ENCODE measurements around the gene NRARP. TPM values are rescaled to one million over a fixed set of nuclear protein-coding genes. Genes with fewer than 3 reads are reported as not detected.

Gene NRARP
- total RNA-seq, 1 experiment from 2014 or later, result 23.8 TPM

- Histone ChIP-seq H2BK120ac (ENCODE audit: low read depth, low read length, poor library complexity, severe bottlenecking) (no peak overlapping the region), H3K9me3 (ENCODE audit: control insufficient read depth, low read depth, low read length) (no peaks in the 10 kb centered on the region), H3K56ac (ENCODE audit: insufficient read length, low read depth, low read length) (no peak overlapping the region), H3K14ac (ENCODE audit: insufficient read depth, low read length) (0 out of 2 replicates have a peak overlapping the region, but pooled peaks have one; percentile 13), H3K27ac (ENCODE audit: insufficient read length, low read depth, low read length) (no peak overlapping the region), H4K20me1 (ENCODE audit: control insufficient read depth, insufficient read depth, insufficient read length) (no peaks in the 10 kb centered on the region), H4K5ac (ENCODE audit: insufficient read length, low read depth, low read length) (no peak overlapping the region), H3K27me3 (ENCODE audit: insufficient read depth, low read length) (peaks cover 5% of the 10 kb centered on the region; the same call in 1 of the 2 replicates), H2BK20ac (ENCODE audit: low read depth, low read length, poor library complexity, severe bottlenecking) (no peak overlapping the region), H3K4me2 (ENCODE audit: insufficient read depth, insufficient read length, low read length) (peak overlapping the region; percentile 31), H3K23me2 (ENCODE audit: insufficient read length, low read depth, low read length, poor library complexity, severe bottlenecking) (peaks cover 7% of the 10 kb centered on the region), H3K4ac (ENCODE audit: low read depth, low read length) (no peak overlapping the region), H4K8ac (replicated peaks; ENCODE audit: insufficient read length, low read depth, low read length) (no peak overlapping the region), H3K9ac (ENCODE audit: extremely low read depth, insufficient read length, low read length) (no peak overlapping the region), H3K23ac (ENCODE audit: insufficient read length, low read depth, low read length) (no peak overlapping the region), H3K18ac (ENCODE audit: insufficient read length, low read depth, low read length) (peak overlapping the region; percentile 38), H3K79me2 (ENCODE audit: insufficient read depth, low read length) (no peaks in the 10 kb centered on the region), H2AK5ac (ENCODE audit: insufficient read length, low read length) (no peak overlapping the region), H2BK15ac (ENCODE audit: low read depth, low read length) (no peak overlapping the region), H3T11ph (ENCODE audit: low read length) (no peak overlapping the region), H4K91ac (ENCODE audit: insufficient read length, low read depth, low read length) (no peak overlapping the region), H3K79me1 (ENCODE audit: insufficient read depth, low read depth, low read length, poor library complexity, severe bottlenecking) (no peaks in the 10 kb centered on the region), H2BK12ac (ENCODE audit: insufficient read length, low read depth, low read length) (no peak overlapping the region), H2BK5ac (ENCODE audit: insufficient read length, low read length) (no peak overlapping the region), H2AFZ (ENCODE audit: low read length) (no peak overlapping the region), H3K4me1 (ENCODE audit: insufficient read depth, low read length) (peaks cover 5% of the 10 kb centered on the region; the same call in 1 of the 2 replicates)
- peaks cover 0 to 2% of the 10 kb centered on the region in 2 experiments; a peak in 3 of 5 replicates for H3K9me3 Mint-ChIP-seq
- H3K36me3 Mint-ChIP-seq (ENCODE audit: insufficient read depth in 1 of 3, low read depth in 3 of 3), result peaks cover 0 to 2% (median 0%) of the 10 kb centered on the region in 3 experiments; a peak in 3 of 7 replicates
- peak; percentile 47; the same call in 2 of the 3 replicates for TF ChIP-seq CTCF (conservative IDR thresholded peaks at IDR 0.05)
- peaks cover 36 to 51% of the 10 kb centered on the region in 2 experiments for H3K4me1 Mint-ChIP-seq
- H3K27ac Mint-ChIP-seq, result peak overlapping the region in 2 of 3 experiments; percentile 93 to 96; a peak in 4 of 7 replicates
- DNase-seq, result peak; percentile 59
- H3K4me3 Mint-ChIP-seq, result peak overlapping the region; percentile 80 to 99
- H3K27me3 Mint-ChIP-seq (ENCODE audit: low read depth), result peaks cover 39% of the 10 kb centered on the region
- WGBS (ENCODE audit: extremely low coverage, insufficient read length, low lambda C conversion rate), result no CpG with 5 or more reads among the region's 115 CpGs
Observed at GRCh38 chr9:137301081-137301947, 757 bp downstream of the NRARP start.
